CD4-positive, alpha-beta T cell (primary cell): ENCODE results near the gene TMEM121B. TPM values are rescaled to one million over a fixed set of nuclear protein-coding genes. Genes with fewer than 3 reads are reported as not detected.

Experiments
- ATAC-seq: fragments of 200-7000 bp; cut with Tn5 transposase; one replicate; pipeline ENCODE4 v1.10.0; 2022; ENCODE audit warnings: mild to moderate bottlenecking; ENCODE audit not compliant: poor library complexity
- CTCF ChIA-PET: fragments of 350-600 bp; sonication (Branson Sonifier 250); formaldehyde crosslinking; loops from one replicate; lab custom pipeline; 2021; ENCODE audit warnings: antibody characterized with exemption, inconsistent platforms; lab: Charles Lee
- POLR2A ChIA-PET: fragments of 350-600 bp; sonication (Branson Sonifier 250); formaldehyde crosslinking; loops from one replicate; lab custom pipeline; 2021; ENCODE audit warnings: antibody characterized with exemption, inconsistent platforms; lab: Charles Lee
- DNase-seq, 14 experiments: peaks; one replicate each; pipeline ENCODE4 v3.0.0-alpha.2; 2013 to 2020; ENCODE audit warnings: mixed read lengths in 2 of 14
- H3K27ac ChIP-seq, 2 donors: one replicate each; pipeline versions ENCODE4 v1.5.1 to v1.7.0; 2013; ENCODE audit warnings: low read length in 2 of 2, low read depth in 1 of 2, mild to moderate bottlenecking in 1 of 2
- H3K27me3 ChIP-seq, 2 experiments: 1 replicate in 1 of 2; 2 replicates in 1 of 2; pipeline versions ENCODE4 v1.6.1 to v1.7.0; 2013; ENCODE audit warnings: low read length in 2 of 2, control low read depth in 1 of 2, mild to moderate bottlenecking in 1 of 2, moderate library complexity in 1 of 2; ENCODE audit not compliant: insufficient read depth in 2 of 2, control insufficient read depth in 1 of 2
- H3K36me3 ChIP-seq: one replicate; pipeline ENCODE4 v1.6.1; 2013; ENCODE audit warnings: low read length, control low read depth; ENCODE audit not compliant: insufficient read depth
- H3K4me1 ChIP-seq: one replicate; pipeline ENCODE4 v1.6.1; 2013; ENCODE audit warnings: low read length, control low read depth; ENCODE audit not compliant: insufficient read depth
- H3K4me3 ChIP-seq: one replicate; pipeline ENCODE4 v1.5.1; 2013; ENCODE audit warnings: mild to moderate bottlenecking, low read length, moderate library complexity
- H3K9me3 ChIP-seq, 2 experiments: 1 replicate in 1 of 2; 2 replicates in 1 of 2; pipeline versions ENCODE4 v1.6.1 to v1.7.0; 2013; ENCODE audit warnings: low read length in 2 of 2, mild to moderate bottlenecking in 2 of 2, control low read depth in 1 of 2, moderate library complexity in 1 of 2; ENCODE audit not compliant: control insufficient read depth in 1 of 2, insufficient read depth in 1 of 2
- H3K27ac Mint-ChIP-seq: one replicate; pipeline ENCODE4 v1.8.0; 2020; ENCODE audit warnings: mixed read lengths
- H3K27me3 Mint-ChIP-seq: one replicate; pipeline ENCODE4 v1.8.0; 2021; ENCODE audit warnings: mixed read lengths
- H3K36me3 Mint-ChIP-seq: one replicate; pipeline ENCODE4 v1.8.0; 2021; ENCODE audit warnings: low read depth, mixed read lengths
- H3K4me1 Mint-ChIP-seq: one replicate; pipeline ENCODE4 v1.8.0; 2021; ENCODE audit warnings: low read depth, mixed read lengths
- H3K4me3 Mint-ChIP-seq: one replicate; pipeline ENCODE4 v1.8.0; 2020; ENCODE audit warnings: mild to moderate bottlenecking, mixed read lengths
- H3K9me3 Mint-ChIP-seq: one replicate; pipeline ENCODE4 v1.8.0; 2020; ENCODE audit warnings: mixed read lengths
- intact Hi-C, 2 experiments: fragments of 100-400 bp; cut with DNase I in 1 of 2; cut with micrococcal nuclease in 1 of 2; formaldehyde crosslinking; loops; one replicate each; pipeline versions ENCODE4 v1.15.1 to v1.9.0; 2023 to 2025; cut with DNase I, micrococcal nuclease
- total RNA-seq, 174 experiments: library from RNA in 2 of 174; stranded (reverse) in 2 of 174; gene quantifications; one replicate each; pipeline ENCODE4 v1.2.3 and lab custom pipeline; 2021 to 2026
- TF ChIP-seq, protein P1 (sequence below): fragments of 200-600 bp; IDR thresholded peaks from one replicate; pipeline ENCODE4 v1.8.0; 2022; ENCODE audit warnings: antibody characterized with exemption, mild to moderate bottlenecking

Gene TMEM121B
- total RNA-seq, 2 experiments from 2014 or later = 0.05 to 0.08 TPM

DNA sequence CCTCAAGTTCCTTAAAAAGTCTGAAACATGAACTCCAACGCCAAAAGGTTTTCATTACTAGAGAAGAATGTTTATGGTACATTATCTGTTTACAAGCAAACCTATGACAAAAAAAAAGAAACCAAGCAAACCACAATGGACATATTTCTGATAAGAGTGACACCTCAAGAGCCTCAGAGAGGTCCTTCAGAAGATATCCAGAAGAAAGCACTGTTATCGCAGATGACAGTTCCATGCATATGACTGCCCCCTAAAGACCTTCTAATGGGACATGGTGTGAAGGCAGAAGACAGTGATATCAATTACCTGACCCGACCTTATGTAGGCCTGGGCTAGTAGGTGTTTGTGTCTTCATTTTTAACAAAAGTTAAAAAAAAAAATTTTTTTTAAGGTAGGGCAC lies 34.8 kb upstream of the TMEM121B start:
- Mint-ChIP-seq H3K4me1 (peaks cover 55% of the 10 kb centered on the region), H3K4me3 (peak overlapping the region; percentile 51), H3K27me3 (no peaks in the 10 kb centered on the region), H3K9me3 (no peaks in the 10 kb centered on the region), H3K36me3 (peaks cover 18% of the 10 kb centered on the region), H3K27ac (no peak overlapping the region)
- Histone ChIP-seq H3K4me3 (no peak overlapping the region), H3K27ac (no peak overlapping the region), H3K9me3 (no peaks in the 10 kb centered on the region), H3K27me3 (no peaks in the 10 kb centered on the region), H3K4me1 (peaks cover 39% of the 10 kb centered on the region), H3K36me3 (peaks cover 4% of the 10 kb centered on the region)
- DNase-seq (no peak), ATAC-seq (no peak)
- POLR2A ChIA-PET = no interaction called here
- intact Hi-C loops = loop anchor here (5.0 kb wide), 2 partner anchors 39 to 471 kb away; partner anchors contain the start of gene ATP6V1E1 (in 1 of the 2)
- CTCF ChIA-PET = no interaction called here
- TF ChIP-seq, protein P1, sequence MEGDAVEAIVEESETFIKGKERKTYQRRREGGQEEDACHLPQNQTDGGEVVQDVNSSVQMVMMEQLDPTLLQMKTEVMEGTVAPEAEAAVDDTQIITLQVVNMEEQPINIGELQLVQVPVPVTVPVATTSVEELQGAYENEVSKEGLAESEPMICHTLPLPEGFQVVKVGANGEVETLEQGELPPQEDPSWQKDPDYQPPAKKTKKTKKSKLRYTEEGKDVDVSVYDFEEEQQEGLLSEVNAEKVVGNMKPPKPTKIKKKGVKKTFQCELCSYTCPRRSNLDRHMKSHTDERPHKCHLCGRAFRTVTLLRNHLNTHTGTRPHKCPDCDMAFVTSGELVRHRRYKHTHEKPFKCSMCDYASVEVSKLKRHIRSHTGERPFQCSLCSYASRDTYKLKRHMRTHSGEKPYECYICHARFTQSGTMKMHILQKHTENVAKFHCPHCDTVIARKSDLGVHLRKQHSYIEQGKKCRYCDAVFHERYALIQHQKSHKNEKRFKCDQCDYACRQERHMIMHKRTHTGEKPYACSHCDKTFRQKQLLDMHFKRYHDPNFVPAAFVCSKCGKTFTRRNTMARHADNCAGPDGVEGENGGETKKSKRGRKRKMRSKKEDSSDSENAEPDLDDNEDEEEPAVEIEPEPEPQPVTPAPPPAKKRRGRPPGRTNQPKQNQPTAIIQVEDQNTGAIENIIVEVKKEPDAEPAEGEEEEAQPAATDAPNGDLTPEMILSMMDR = no peak

- H3K27ac ChIP-seq = no peak overlapping the region
- no peak overlapping the region for H3K4me3 ChIP-seq
- POLR2A ChIA-PET = no interaction called here
- no peaks in the 10 kb centered on the region for H3K9me3 ChIP-seq
- TF ChIP-seq, protein P1 = no peak
- peaks cover 18% of the 10 kb centered on the region for H3K4me1 ChIP-seq
- intact Hi-C loops = no loop called here
- H3K27me3 ChIP-seq = no peaks in the 10 kb centered on the region
- no peaks in the 10 kb centered on the region for H3K27me3 Mint-ChIP-seq
- H3K27ac Mint-ChIP-seq = no peak overlapping the region
- peaks cover 24% of the 10 kb centered on the region for H3K36me3 Mint-ChIP-seq
- DNase-seq (no peak), ATAC-seq (no peak)
- H3K9me3 Mint-ChIP-seq = no peaks in the 10 kb centered on the region
- H3K4me3 Mint-ChIP-seq = no peak overlapping the region
- CTCF ChIA-PET = no interaction called here
- H3K36me3 ChIP-seq = peaks cover 20% of the 10 kb centered on the region
- H3K4me1 Mint-ChIP-seq = peaks cover 40% of the 10 kb centered on the region
Measured at GRCh38 chr22:17152971-17153370, 31.8 kb upstream of the TMEM121B start.

- Histone ChIP-seq H3K4me1 (peaks cover 12% of the 10 kb centered on the region), H3K9me3 (no peaks in the 10 kb centered on the region), H3K27ac (no peak overlapping the region), H3K4me3 (no peak overlapping the region), H3K36me3 (peaks cover 26% of the 10 kb centered on the region), H3K27me3 (no peaks in the 10 kb centered on the region)
- CTCF ChIA-PET = no interaction called here
- Mint-ChIP-seq H3K27me3 (no peaks in the 10 kb centered on the region), H3K27ac (peak overlapping the region; percentile 54), H3K4me1 (peaks cover 34% of the 10 kb centered on the region), H3K36me3 (peaks cover 29% of the 10 kb centered on the region), H3K9me3 (no peaks in the 10 kb centered on the region), H3K4me3 (no peak overlapping the region)
- ATAC-seq (no peak), DNase-seq (no peak)
- intact Hi-C loops = no loop called here
- TF ChIP-seq, protein P1 = no peak
- POLR2A ChIA-PET = no interaction called here
Measured at GRCh38 chr22:17152340-17152739, 31.2 kb upstream of the TMEM121B start.
